Activated B cell treated with CpG ODN at 0.5 μM for 24 hours (primary cell): ENCODE measurements around the gene TEDC2. TPM values are rescaled to one million over a fixed set of nuclear protein-coding genes. Genes with fewer than 3 reads are reported as not detected.

Experiments used
- ATAC-seq: fragments of 200-7000 bp; cut with Tn5 transposase; one replicate; pipeline ENCODE4 v1.10.0; 2021; ENCODE audit warnings: low read depth, mild to moderate bottlenecking, moderate library complexity
- CTCF ChIA-PET: fragments of 350-600 bp; sonication (Branson Sonifier 250); formaldehyde crosslinking; loops from one replicate; lab custom pipeline; 2021; ENCODE audit warnings: antibody characterized with exemption; lab: Charles Lee
- POLR2A ChIA-PET: fragments of 350-600 bp; sonication (Branson Sonifier 250); formaldehyde crosslinking; loops from one replicate; lab custom pipeline; 2021; ENCODE audit warnings: antibody characterized with exemption; lab: Charles Lee
- DNase-seq: peaks from one replicate; pipeline ENCODE4 v3.0.0; 2022
- H3K27ac Mint-ChIP-seq: one replicate; pipeline ENCODE4 v1.8.0; 2020; ENCODE audit warnings: mixed read lengths
- H3K27me3 Mint-ChIP-seq: one replicate; pipeline ENCODE4 v1.8.0; 2021; ENCODE audit warnings: mixed read lengths
- H3K36me3 Mint-ChIP-seq: one replicate; pipeline ENCODE4 v1.8.0; 2021; ENCODE audit warnings: low read depth, mixed read lengths
- H3K4me1 Mint-ChIP-seq: one replicate; pipeline ENCODE4 v1.8.0; 2021; ENCODE audit warnings: mixed read lengths
- H3K4me3 Mint-ChIP-seq: one replicate; pipeline ENCODE4 v1.8.0; 2020; ENCODE audit warnings: mild to moderate bottlenecking, mixed read lengths
- H3K9me3 Mint-ChIP-seq: one replicate; pipeline ENCODE4 v1.8.0; 2020; ENCODE audit warnings: mixed read lengths
- CTCF ChIP-seq: fragments of 200-600 bp; IDR thresholded peaks from one replicate; pipeline ENCODE4 v1.8.0; 2022; ENCODE audit warnings: antibody characterized with exemption, mild to moderate bottlenecking
- intact Hi-C: fragments of 100-400 bp; cut with micrococcal nuclease; formaldehyde crosslinking; loops from one replicate; pipeline ENCODE4 v1.15.1; 2024
- total RNA-seq: library from RNA; stranded (reverse); gene quantifications from 2 replicates; pipeline ENCODE4 v1.2.3, GENCODE V29; 2022

The TEDC2 gene
- total RNA-seq, 1 donor from 2014 or later = 4.4 TPM

DNA sequence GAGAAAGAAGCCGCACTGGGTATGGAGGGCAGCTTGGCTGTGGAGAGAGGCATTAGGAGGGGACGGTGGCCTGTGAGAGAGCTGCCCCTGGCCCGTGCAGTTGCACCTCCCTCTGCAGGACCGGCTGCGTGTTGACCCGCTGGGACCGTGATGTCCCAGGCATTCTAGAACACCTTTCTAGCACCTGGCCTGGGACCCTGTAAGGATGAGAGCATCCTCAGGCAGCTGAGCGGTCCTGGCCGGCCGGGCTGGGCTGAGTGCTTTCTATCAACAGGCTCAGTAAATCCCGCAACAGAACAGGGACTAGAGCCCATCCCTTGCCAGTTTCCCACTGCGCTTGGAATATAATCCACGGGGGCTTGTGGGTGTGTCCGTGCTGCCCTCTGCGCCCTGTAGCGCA, 29.7 kb downstream of the TEDC2 start:
- H3K36me3 Mint-ChIP-seq = no peaks in the 10 kb centered on the region
- no peaks in the 10 kb centered on the region for H3K9me3 Mint-ChIP-seq
- no peak for TF ChIP-seq CTCF
- H3K4me3 Mint-ChIP-seq = no peak overlapping the region
- CTCF ChIA-PET = interaction anchor here (3.4 kb wide), 1 partner anchor 12 kb away, joined by 17 read pairs; no protein-coding TSS in a partner anchor
- no peak for DNase-seq
- H3K4me1 Mint-ChIP-seq = peaks cover 23% of the 10 kb centered on the region
- ATAC-seq = no peak
- POLR2A ChIA-PET = interaction anchor here (1.0 kb wide), 1 partner anchor 30 kb away, joined by 3 read pairs; no protein-coding TSS in a partner anchor
- H3K27ac Mint-ChIP-seq = no peak overlapping the region
- no peaks in the 10 kb centered on the region for H3K27me3 Mint-ChIP-seq
- intact Hi-C loops = loop anchor here (5.0 kb wide), 1 partner anchor 237 kb away; the partner anchor contains the start of gene ECI1

- Mint-ChIP-seq H3K4me3 (no peak overlapping the region), H3K27ac (no peak overlapping the region), H3K4me1 (peaks cover 23% of the 10 kb centered on the region), H3K9me3 (no peaks in the 10 kb centered on the region), H3K36me3 (no peaks in the 10 kb centered on the region), H3K27me3 (no peaks in the 10 kb centered on the region)
- intact Hi-C loops = no loop called here
- DNase-seq (no peak), ATAC-seq (no peak)
- ChIA-PET POLR2A (no interaction called here), CTCF (no interaction called here)
- no peak for TF ChIP-seq CTCF
Measured at GRCh38 chr16:2490190-2491105, 30.5 kb downstream of the TEDC2 start.

DNA sequence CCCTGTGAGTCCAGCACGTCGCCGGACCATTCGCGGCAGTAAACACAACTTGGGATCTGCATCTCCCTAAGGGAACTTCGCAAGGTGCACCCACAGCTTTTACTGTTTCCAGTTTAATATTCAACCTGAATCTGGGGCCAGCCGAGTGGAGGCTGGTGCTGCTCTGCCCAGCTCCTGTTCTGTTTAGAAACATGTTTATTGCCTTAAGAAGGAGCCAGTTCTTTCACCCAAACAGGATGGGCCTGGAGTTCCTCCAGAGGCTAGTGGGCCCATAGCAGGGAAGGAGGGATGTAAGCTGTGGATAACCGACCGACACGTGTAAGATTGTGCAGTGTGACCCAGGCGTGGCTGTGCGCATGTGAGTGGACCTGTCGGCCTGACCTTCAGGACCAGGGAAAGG, 32.4 kb downstream of the TEDC2 start:
- CTCF ChIA-PET = no interaction called here
- Mint-ChIP-seq H3K4me3 (no peak overlapping the region), H3K27ac (no peak overlapping the region), H3K27me3 (no peaks in the 10 kb centered on the region), H3K36me3 (peaks cover 8% of the 10 kb centered on the region), H3K9me3 (no peaks in the 10 kb centered on the region), H3K4me1 (peaks cover 10% of the 10 kb centered on the region)
- no peak for TF ChIP-seq CTCF
- POLR2A ChIA-PET = no interaction called here
- intact Hi-C loops = no loop called here
- DNase-seq (no peak), ATAC-seq (no peak)

DNA sequence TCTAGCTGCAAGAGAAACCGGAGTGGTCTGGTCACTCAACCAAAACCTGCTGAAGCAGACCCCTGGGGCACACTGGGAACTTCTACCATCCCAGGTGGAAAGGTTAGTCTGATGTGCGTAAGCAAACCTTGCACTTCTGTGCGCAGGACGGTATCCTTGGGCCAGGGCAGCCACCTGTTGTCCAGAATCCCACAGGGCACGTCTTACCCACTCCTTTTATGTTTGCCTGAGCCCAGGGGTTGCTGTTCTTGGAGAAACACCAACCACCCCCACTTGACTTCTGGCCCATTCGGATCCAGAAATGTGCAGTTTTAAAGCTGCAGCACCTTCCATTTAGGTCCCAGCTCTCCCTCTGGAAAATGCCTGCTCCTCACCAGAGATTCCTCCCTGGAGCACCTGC, 33.7 kb downstream of the TEDC2 start:
- no peaks in the 10 kb centered on the region for H3K4me1 Mint-ChIP-seq
- no peak overlapping the region for H3K4me3 Mint-ChIP-seq
- H3K9me3 Mint-ChIP-seq = no peaks in the 10 kb centered on the region
- ChIA-PET POLR2A (no interaction called here), CTCF (no interaction called here)
- H3K27me3 Mint-ChIP-seq = no peaks in the 10 kb centered on the region
- no peak overlapping the region for H3K27ac Mint-ChIP-seq
- no peak for ATAC-seq
- H3K36me3 Mint-ChIP-seq = peaks cover 17% of the 10 kb centered on the region
- intact Hi-C loops = no loop called here
- no peak for TF ChIP-seq CTCF
- DNase-seq = no peak

- DNase-seq (no peak), ATAC-seq (no peak)
- Mint-ChIP-seq H3K9me3 (no peaks in the 10 kb centered on the region), H3K27me3 (no peaks in the 10 kb centered on the region), H3K4me3 (no peak overlapping the region), H3K36me3 (peaks cover 17% of the 10 kb centered on the region), H3K4me1 (no peaks in the 10 kb centered on the region), H3K27ac (no peak overlapping the region)
- ChIA-PET POLR2A (interaction anchor here (0.7 kb wide), 1 partner anchor 20 kb away, joined by 6 read pairs; the partner anchor contains the start of gene TBC1D24), CTCF (no interaction called here)
- intact Hi-C loops = no loop called here
- no peak for TF ChIP-seq CTCF
Measured at GRCh38 chr16:2494616-2495015, 34.7 kb downstream of the TEDC2 start.
